IMR-90 (cell line): Measurements from ENCODE around the gene TK1. TPM values are rescaled to one million over a fixed set of nuclear protein-coding genes. Genes with fewer than 3 reads are reported as not detected.

ENCODE experiments used
- ATAC-seq: fragments of 200-7000 bp; cut with Tn5 transposase; 2 replicates; pipeline ENCODE4 v1.9.1; 2020; ENCODE audit warnings: low read depth, mild to moderate bottlenecking, moderate library complexity
- BruUV-seq: library from RNA; stranded (reverse); fragments of 400-500 nt; replicated peaks from 2 replicates; lab custom pipeline; 2021; lab: Mats Ljungman, UMichigan
- CTCF ChIA-PET: fragments of 300-600 bp; formaldehyde crosslinking; extraction: SDS; loops from one replicate; lab custom pipeline; 2021; ENCODE audit warnings: antibody characterized with exemption; lab: Yijun Ruan, JAX
- POLR2A ChIA-PET: fragments of 300-600 bp; sonication (Branson Sonifier 250); formaldehyde crosslinking; loops from one replicate; lab custom pipeline; 2022; ENCODE audit warnings: antibody characterized with exemption; ENCODE audit not compliant: unreplicated experiment; lab: Charles Lee
- DNase-seq: peaks from one replicate; pipeline ENCODE4 v3.0.0; 2013
- H2AFZ ChIP-seq: replicated peaks from 2 replicates; pipeline ENCODE3; 2013; ENCODE audit warnings: low read length, mild to moderate bottlenecking; ENCODE audit not compliant: poor library complexity
- H2AK5ac ChIP-seq: 2 replicates; pipeline ENCODE4 v1.6.1; 2013; ENCODE audit warnings: low read depth, low read length, inconsistent platforms
- H2AK9ac ChIP-seq: replicated peaks from 2 replicates; pipeline ENCODE3; 2013; ENCODE audit warnings: mild to moderate bottlenecking, low read depth, low read length, moderate library complexity; ENCODE audit not compliant: poor library complexity
- H2BK120ac ChIP-seq: 2 replicates; pipeline ENCODE4 v1.6.1; 2013; ENCODE audit warnings: low read depth, low read length, inconsistent platforms
- H2BK15ac ChIP-seq: 3 replicates; pipeline ENCODE4 v1.6.1; 2013; ENCODE audit warnings: low read depth, low read length, inconsistent platforms
- H2BK20ac ChIP-seq: 2 replicates; pipeline ENCODE4 v1.6.1; 2013; ENCODE audit warnings: low read depth, mild to moderate bottlenecking, inconsistent platforms, low read length, moderate library complexity
- H2BK5ac ChIP-seq: 2 replicates; pipeline ENCODE4 v1.6.1; 2013; ENCODE audit warnings: mild to moderate bottlenecking, low read depth, low read length, inconsistent platforms; ENCODE audit not compliant: poor library complexity, severe bottlenecking
- H3K14ac ChIP-seq: replicated peaks from 2 replicates; pipeline ENCODE4 v1.6.1; 2013; ENCODE audit warnings: low read depth, low read length, inconsistent platforms
- H3K18ac ChIP-seq: 2 replicates; pipeline ENCODE4 v1.6.1; 2013; ENCODE audit warnings: low read depth, low read length, control low read depth
- H3K23ac ChIP-seq: 2 replicates; pipeline ENCODE4 v1.6.1; 2013; ENCODE audit warnings: low read depth, low read length, inconsistent platforms
- H3K27ac ChIP-seq: 2 replicates; pipeline ENCODE4 v1.5.1; 2013; ENCODE audit warnings: mild to moderate bottlenecking, control low read depth, low read length; ENCODE audit not compliant: insufficient read depth
- H3K27me3 ChIP-seq: 2 replicates; pipeline ENCODE4 v1.6.1; 2013; ENCODE audit warnings: low read length; ENCODE audit not compliant: control insufficient read depth, insufficient read depth
- H3K36me3 ChIP-seq: 2 replicates; pipeline ENCODE4 v1.6.1; 2013; ENCODE audit warnings: low read length, mixed read lengths; ENCODE audit not compliant: control insufficient read depth, insufficient read depth
- H3K4ac ChIP-seq: 2 replicates; pipeline ENCODE4 v1.6.1; 2013; ENCODE audit warnings: low read depth, low read length, inconsistent platforms
- H3K4me1 ChIP-seq: 2 replicates; pipeline ENCODE4 v1.6.1; 2013; ENCODE audit warnings: low read length, mixed read lengths; ENCODE audit not compliant: control insufficient read depth, insufficient read depth
- H3K4me2 ChIP-seq: 2 replicates; pipeline ENCODE4 v1.6.1; 2013; ENCODE audit warnings: low read depth, mild to moderate bottlenecking, control low read depth, low read length, moderate library complexity
- H3K4me3 ChIP-seq: 2 replicates; pipeline ENCODE4 v1.5.1; 2013; ENCODE audit warnings: low read depth, mild to moderate bottlenecking, control low read depth, low read length, moderate library complexity; ENCODE audit not compliant: insufficient read depth
- H3K56ac ChIP-seq: 2 replicates; pipeline ENCODE4 v1.6.1; 2013; ENCODE audit warnings: low read length, inconsistent platforms; ENCODE audit not compliant: insufficient read depth; ENCODE audit errors: extremely low read depth
- H3K79me1 ChIP-seq, 2 experiments: 2 replicates each; pipeline ENCODE4 v1.6.1; 2013; ENCODE audit warnings: low read length in 2 of 2, inconsistent platforms in 1 of 2, low read depth in 1 of 2
- H3K9ac ChIP-seq: 2 replicates; pipeline ENCODE4 v1.6.1; 2013; ENCODE audit warnings: low read depth, low read length, control low read depth
- H3K9me1 ChIP-seq: 2 replicates; pipeline ENCODE4 v1.6.1; 2013; ENCODE audit warnings: low read length, inconsistent platforms; ENCODE audit not compliant: insufficient read depth
- H3K9me3 ChIP-seq: 2 replicates; pipeline ENCODE4 v1.6.1; 2013; ENCODE audit warnings: low read length; ENCODE audit not compliant: control insufficient read depth, insufficient read depth
- H4K20me1 ChIP-seq: 2 replicates; pipeline ENCODE4 v1.6.1; 2013; ENCODE audit warnings: low read length, inconsistent platforms; ENCODE audit not compliant: insufficient read depth
- H4K5ac ChIP-seq: 2 replicates; pipeline ENCODE4 v1.6.1; 2013; ENCODE audit warnings: mild to moderate bottlenecking, low read depth, low read length, control low read depth
- H4K8ac ChIP-seq, 2 experiments: 2 replicates each; pipeline ENCODE4 v1.6.1; 2013; ENCODE audit warnings: low read depth in 2 of 2, low read length in 2 of 2, control low read depth in 1 of 2, inconsistent platforms in 1 of 2
- H4K91ac ChIP-seq: 2 replicates; pipeline ENCODE4 v1.6.1; 2013; ENCODE audit warnings: low read depth, low read length, inconsistent platforms; ENCODE audit not compliant: insufficient read depth
- CEBPB ChIP-seq: IDR thresholded peaks from 2 replicates; pipeline ENCODE4 v1.6.1; 2012; ENCODE audit warnings: low read depth, low read length, improper control_type of control experiment
- CTCF ChIP-seq: conservative IDR thresholded peaks from 2 replicates; pipeline ENCODE4 v1.5.1; 2012; ENCODE audit warnings: mild to moderate bottlenecking, low read depth, low read length, improper control_type of control experiment
- POLR2A ChIP-seq: IDR thresholded peaks from 2 replicates; pipeline ENCODE4 v1.6.1; 2012; ENCODE audit warnings: mild to moderate bottlenecking, low read depth, low read length
- RAD21 ChIP-seq: IDR thresholded peaks from 2 replicates; pipeline ENCODE4 v1.6.1; 2012; ENCODE audit warnings: low read length, improper control_type of control experiment
- WGBS, 2 experiments: methylation state at CpG; one replicate each; pipeline versions ENCODE4 v1.1.5 to v1.1.7; 2013; ENCODE audit warnings: missing lambda C conversion rate in 2 of 2; ENCODE audit not compliant: insufficient read length in 1 of 2; ENCODE audit errors: extremely low coverage in 2 of 2; 5-methylcytosine and 5-hydroxymethylcytosine counted together
- dilution Hi-C: fragments of 300-500 bp; cut with HindIII; formaldehyde crosslinking; loops from one replicate; pipeline ENCODE4 v1.14.3; 2018; ENCODE audit warnings: low sequenced_read_pairs; ENCODE audit not compliant: unreplicated experiment
- in situ Hi-C: fragments of 300-500 bp; cut with MboI; formaldehyde crosslinking; loops from 3 replicates; pipeline ENCODE4 v1.14.3; 2019; ENCODE audit warnings: low sequenced_read_pairs, inconsistent platforms, mixed read lengths
- intact Hi-C: fragments of 100-400 bp; cut with micrococcal nuclease; formaldehyde crosslinking; loops from 2 replicates; pipeline ENCODE4 v1.10.0; 2022
- polyA plus RNA-seq, 3 experiments: library from polyadenylated mRNA; depleted of rRNA; stranded (reverse); fragments of >200 nt; gene quantifications; 2 replicates each; pipeline ENCODE4 v1.2.3, GENCODE V29; 2012; ENCODE audit warnings: low replicate concordance in 1 of 3
- total RNA-seq: library from RNA; depleted of rRNA; stranded (reverse); fragments of >200 nt; gene quantifications from 2 replicates; pipeline ENCODE4 v1.2.3, GENCODE V29; 2012

TK1 gene
- total and polyA plus RNA-seq, 2 of the 4 experiments (the other 2 are of a cell fraction), result 150 to 219 TPM

GRCh38 chr17:78154903-78155811, 31.7 kb downstream of the TK1 start:
- H2BK20ac ChIP-seq, result no peak overlapping the region
- H2AK9ac ChIP-seq, result no peak overlapping the region
- H3K9ac ChIP-seq, result no peak overlapping the region
- H2BK5ac ChIP-seq, result no peak overlapping the region
- no peaks in the 10 kb centered on the region for H3K79me1 ChIP-seq
- H2AK5ac ChIP-seq, result no peak overlapping the region
- no peaks in the 10 kb centered on the region for H3K36me3 ChIP-seq
- no TSS peak for BruUV-seq
- no peak for TF ChIP-seq RAD21
- no peak for TF ChIP-seq CEBPB
- TF ChIP-seq POLR2A, result no peak
- no peak for TF ChIP-seq CTCF
- H2BK15ac ChIP-seq, result no peak overlapping the region
- no peak overlapping the region for H3K56ac ChIP-seq
- no peak overlapping the region for H3K4ac ChIP-seq
- no peaks in the 10 kb centered on the region for H3K4me1 ChIP-seq
- H4K8ac ChIP-seq, result no peak overlapping the region
- 0 out of 2 replicates have a peak, but pooled peaks cover 2% of the 10 kb centered on the region for H3K9me1 ChIP-seq
- no peaks in the 10 kb centered on the region for H3K27me3 ChIP-seq
- WGBS, 2 experiments, result no CpG with 5 or more reads among the region's 11 CpGs
- H4K20me1 ChIP-seq, result no peaks in the 10 kb centered on the region
- no peak overlapping the region for H3K27ac ChIP-seq
- no peak overlapping the region for H4K5ac ChIP-seq
- ATAC-seq, result no peak
- H3K4me2 ChIP-seq, result no peak overlapping the region
- no peaks in the 10 kb centered on the region for H3K9me3 ChIP-seq
- ChIA-PET POLR2A (no interaction called here), CTCF (no interaction called here)
- H3K18ac ChIP-seq, result no peak overlapping the region
- no peak overlapping the region for H3K4me3 ChIP-seq
- H3K23ac ChIP-seq, result no peak overlapping the region
- no peak overlapping the region for H2AFZ ChIP-seq
- intact Hi-C loops (no loop called here), in situ Hi-C loops (no loop called here), dilution Hi-C loops (no loop called here)
- no peak for DNase-seq
- no peak overlapping the region for H4K91ac ChIP-seq
- no peak overlapping the region for H2BK120ac ChIP-seq
- no peak overlapping the region for H3K14ac ChIP-seq
